DMS153 (cell line): ENCODE measurements around the gene PRXL2A.
A peak's percentile ranks its signal among the peaks of the same experiment; 100 is the strongest.
"Not testable (repeated sequence)": the region's sequence is repeated elsewhere in the genome, so short reads cannot be mapped to it uniquely, and the experiment has no call there.

ENCODE experiments used
- DNase-seq: peaks from one replicate; lab custom pipeline; 2025; lab: John Stamatoyannopoulos, UW

Gene PRXL2A, protein sequence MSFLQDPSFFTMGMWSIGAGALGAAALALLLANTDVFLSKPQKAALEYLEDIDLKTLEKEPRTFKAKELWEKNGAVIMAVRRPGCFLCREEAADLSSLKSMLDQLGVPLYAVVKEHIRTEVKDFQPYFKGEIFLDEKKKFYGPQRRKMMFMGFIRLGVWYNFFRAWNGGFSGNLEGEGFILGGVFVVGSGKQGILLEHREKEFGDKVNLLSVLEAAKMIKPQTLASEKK

DNA sequence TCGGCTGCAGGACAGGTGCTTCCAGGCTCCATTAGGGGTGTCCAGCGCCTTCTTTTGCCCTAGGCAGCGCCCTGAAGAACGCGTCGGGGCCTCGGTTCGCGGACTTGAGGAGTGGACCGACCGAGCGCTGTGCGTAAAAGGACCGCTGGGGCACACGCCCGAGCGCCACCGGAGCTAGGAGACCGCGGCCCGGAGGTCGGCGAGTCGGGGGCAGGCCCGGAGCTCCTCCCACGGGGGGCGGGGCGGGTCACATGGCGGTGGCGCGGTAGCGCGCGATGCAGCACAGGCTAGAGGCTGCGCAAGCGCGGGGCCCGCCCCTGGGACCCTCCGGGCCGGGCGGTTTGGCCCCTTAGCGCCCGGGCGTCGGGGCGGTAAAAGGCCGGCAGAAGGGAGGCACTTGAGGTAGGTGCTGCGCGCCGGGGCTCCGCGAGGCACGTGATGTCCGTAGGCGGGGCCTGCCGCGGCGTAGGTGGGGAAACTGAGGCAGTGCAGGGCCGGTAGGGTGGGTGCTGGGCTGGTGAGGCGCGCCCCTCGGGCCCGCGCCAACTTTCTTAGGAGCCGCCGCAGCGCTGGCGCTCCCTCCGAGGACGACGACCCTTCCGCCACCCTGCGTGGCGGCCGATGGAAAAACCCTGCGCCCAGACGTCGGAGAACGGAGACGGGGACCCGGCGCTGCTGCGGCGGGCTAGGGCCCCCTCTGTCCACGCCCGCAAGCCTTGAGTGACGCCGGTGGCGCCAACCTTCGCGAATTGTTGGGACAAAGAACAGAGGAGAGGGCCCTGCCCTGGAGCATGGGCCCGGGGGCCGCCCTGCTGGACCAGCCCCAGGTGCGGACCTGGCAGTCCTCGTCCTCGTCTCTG, at the start of gene PRXL2A:
TSS of gene PRXL2A (plus strand) at position 310 of the 860 bp plus-strand sequence. CDS start 11,917 bp downstream, outside the sequence.
- peak; percentile 60 for DNase-seq

GRCh38 chr10:80358925-80359324, 49.4 kb upstream of the PRXL2A start:
- not testable (repeated sequence) for DNase-seq

DNA sequence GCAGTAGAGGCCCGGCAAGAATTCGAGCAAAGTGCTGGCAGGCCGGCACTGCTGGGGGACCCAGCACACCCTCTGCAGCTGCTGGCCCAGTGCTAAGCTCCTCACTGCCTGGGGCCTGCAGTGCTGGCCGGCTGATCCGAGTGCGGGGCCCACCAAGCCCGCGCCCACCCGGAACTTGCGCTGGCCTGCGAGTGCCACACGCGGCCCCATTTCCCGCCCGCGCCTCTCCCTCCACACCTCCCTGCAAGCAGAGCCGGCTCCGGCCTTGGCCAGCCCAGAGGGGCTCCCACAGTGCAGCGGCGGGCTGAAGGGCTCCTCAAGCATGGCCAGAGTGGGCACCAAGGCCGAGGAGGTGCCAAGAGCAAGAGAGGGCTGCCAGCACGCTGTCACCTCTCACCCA, 48.7 kb upstream of the PRXL2A start:
- DNase-seq = no peak

DNA sequence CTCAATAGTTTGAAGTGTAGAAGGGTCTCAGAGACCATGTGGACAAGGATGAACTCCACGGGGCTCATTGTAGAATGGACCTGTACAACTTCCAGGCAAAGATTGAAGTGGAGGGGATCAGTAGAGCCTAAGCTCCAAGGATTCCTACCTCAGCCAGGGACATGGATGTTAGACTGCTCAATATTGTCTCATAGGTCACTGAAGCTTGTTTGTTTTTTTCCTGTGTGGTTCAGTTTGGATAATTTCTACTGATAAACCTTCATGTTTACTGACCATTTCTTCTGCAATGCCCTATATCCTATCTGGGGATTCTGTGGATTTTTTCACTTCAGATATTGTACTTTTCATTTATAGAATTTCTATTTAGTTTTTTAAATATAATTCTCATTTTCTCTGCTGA, 42.8 kb upstream of the PRXL2A start:
- no peak for DNase-seq

- no peak for DNase-seq
Observed at GRCh38 chr10:80371467-80371866, 36.9 kb upstream of the PRXL2A start.

DNA sequence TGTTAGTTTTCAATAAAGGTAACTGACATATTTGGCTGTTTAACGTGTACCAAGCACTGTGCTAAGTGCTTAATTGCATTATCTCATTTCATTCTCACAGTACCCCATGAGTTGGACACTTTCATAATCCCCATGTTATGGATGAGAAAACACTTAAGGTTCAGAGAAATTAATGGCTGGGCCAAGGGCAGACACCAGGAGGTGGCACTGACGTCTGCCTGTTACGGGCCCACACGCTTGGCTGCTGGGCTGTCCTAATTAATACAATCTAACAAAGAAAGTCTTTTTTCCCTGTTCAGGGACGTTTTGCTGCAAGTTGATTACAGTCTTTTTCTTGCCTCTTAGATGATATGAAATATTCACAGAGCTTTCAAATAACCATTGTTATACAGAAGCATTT, 35.7 kb upstream of the PRXL2A start:
- no peak for DNase-seq

- no peak for DNase-seq
Observed at GRCh38 chr10:80373502-80373901, 34.8 kb upstream of the PRXL2A start.

- no peak for DNase-seq
Observed at GRCh38 chr10:80379701-80380100, 28.6 kb upstream of the PRXL2A start.

- no peak for DNase-seq
Observed at GRCh38 chr10:80380185-80380584, 28.2 kb upstream of the PRXL2A start.

DNA sequence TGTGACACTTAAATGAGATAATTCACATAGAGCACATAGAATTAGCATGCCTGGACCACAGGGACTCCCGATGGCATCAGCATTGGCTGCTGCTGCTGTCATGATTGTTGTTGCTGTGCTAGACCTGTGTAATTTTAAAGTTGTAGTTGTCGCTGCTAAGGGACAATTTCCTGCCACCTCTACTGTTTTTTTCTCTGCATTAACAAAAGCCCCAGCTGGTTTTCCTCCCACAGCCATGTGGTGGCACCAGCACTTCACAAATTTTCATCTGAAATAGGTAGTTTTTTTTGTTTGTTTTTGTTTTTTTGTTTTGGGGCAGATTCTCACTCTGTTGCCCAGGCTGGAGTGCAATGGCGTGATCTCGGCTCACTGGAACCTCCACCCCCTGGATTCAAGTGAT, 25.4 kb upstream of the PRXL2A start:
- DNase-seq = peak; percentile 9

DNA sequence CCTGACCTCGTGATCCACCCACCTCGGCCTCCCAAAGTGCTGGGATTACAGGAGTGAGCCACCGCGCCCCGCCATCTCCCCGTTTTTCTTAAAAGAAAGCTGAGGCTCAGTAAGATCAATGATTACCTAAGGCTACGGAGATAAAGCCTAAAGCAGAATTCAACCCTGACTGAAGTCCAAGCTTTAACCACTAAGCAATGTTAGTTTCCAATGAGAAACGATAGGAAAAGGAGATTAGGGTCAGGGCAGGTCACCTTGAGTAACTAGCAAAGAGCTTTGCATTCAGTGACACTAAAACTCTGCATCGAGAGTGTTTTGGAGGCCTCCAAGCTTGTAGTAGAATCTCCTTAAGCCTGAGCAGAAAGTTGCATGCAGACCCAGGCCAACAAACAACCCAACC, 17.6 kb upstream of the PRXL2A start:
- no peak for DNase-seq

DNA sequence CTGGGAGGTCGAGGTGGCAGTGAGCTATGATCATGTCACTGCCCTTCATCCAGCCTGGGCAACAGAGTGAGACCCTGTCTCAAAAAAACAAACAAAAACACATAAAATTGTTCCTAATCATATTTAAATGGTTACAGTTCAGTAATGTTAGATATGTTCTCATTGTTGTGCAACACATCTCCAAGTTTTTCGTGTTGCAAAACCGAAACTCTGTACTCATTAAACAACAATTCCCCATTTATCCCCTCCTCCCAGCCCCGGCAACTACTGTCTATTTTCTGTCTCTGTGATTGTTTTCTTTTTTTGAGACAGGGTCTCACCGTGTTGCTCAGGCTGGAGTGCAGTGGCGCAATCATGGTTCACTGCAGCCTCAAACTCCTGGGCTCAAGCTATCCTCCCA, 16.1 kb upstream of the PRXL2A start:
- no peak for DNase-seq

- DNase-seq = no peak
Observed at GRCh38 chr10:80394358-80394916, 13.9 kb upstream of the PRXL2A start.

GRCh38 chr10:80397014-80397413, 11.3 kb upstream of the PRXL2A start:
- DNase-seq = no peak

GRCh38 chr10:80400136-80400804, 8.1 kb upstream of the PRXL2A start:
- DNase-seq = no peak

- DNase-seq = no peak
Observed at GRCh38 chr10:80405035-80405434, 3.3 kb upstream of the PRXL2A start.

DNA sequence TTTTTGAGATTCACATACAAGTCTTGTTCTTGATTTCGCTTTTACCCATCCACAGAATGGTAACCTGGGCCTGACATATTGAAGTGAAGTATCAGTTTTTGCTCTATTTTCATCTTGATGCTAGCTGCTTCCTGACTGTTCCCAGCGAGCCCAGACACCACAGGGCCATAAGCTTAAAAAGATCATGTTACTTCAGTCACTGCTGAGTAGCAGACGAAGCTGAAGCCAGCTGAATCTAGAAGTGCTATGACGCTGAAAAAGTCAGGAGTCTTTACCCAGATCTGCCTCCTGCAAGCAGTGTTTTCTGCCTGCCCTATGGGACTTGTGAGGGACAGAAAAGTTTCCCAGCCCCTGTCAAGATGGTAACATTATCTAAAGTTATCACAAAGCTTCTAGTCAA, 2.7 kb upstream of the PRXL2A start:
- no peak for DNase-seq

GRCh38 chr10:80406204-80406603, 2.1 kb upstream of the PRXL2A start:
- DNase-seq = no peak

DNA sequence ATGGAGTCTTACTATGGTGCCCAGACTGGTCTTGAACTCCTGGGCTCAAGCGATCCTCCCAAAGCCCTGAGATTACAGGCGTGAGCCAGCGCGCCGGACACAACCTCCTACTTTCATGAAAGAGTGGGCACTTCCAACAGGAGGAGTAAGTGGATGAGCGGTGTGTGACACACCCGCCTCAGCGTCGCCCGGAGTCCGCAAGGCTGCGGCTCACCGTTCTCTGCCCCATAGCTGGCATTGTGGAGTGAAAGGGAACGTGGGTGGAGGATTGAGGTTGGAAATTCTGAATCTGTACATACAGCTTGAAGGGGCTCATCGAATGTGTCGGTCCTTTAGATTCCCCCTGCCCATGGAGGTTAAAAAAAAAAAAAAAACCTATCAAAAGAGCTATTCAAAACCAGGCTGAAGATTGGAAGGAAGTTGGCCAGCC, 524 bp upstream of the PRXL2A start:
- no peak for DNase-seq

DNA sequence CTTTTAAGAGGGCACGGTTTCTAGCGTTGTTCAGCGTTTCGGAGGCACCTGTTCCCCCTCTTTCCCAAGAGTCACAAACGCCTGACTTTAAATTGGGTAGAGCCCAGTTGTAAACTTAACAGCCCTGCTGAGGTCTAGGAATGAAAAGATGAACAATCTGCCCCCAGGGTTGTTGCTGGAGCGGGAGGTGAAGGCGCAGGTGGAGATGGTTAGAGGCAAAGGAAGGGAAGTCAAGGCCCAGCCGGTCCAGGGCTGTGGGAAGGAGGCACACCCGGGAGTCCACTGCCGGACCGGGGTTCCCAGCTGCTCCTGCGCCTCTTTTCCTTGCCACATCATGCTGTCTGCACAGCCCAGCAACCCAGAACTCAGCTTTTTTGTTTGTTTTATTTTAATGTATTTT, 770 bp downstream of the PRXL2A start:
- DNase-seq = no peak

- no peak for DNase-seq
Observed at GRCh38 chr10:80410122-80410521, 1.8 kb downstream of the PRXL2A start.

DNA sequence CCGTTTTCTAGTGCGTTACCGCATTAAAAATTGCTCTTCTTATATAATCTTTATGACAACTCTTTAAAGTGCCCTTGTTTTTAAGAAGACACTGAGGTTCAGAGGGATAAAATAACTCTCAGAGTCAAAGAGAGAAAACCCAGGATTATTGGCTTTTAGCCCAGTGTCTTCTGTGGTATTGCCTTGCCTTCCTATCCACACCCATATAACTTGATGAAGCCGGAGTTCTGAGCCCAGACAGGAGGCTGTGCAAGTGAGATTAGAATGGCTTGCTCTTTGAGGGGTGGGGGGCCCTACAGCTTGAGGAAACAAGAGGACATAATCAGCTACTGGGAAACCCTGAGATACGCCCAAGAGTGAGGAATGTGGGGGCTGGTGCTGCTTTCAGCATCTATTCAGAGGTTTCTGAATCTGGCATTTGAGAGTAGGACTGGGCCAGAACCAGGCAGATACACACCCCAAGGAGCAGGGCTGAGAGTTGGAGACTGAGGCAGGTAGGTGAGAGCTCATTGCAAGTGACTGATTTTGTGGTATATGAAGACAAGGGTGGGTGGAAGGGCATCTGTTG, 2.3 kb downstream of the PRXL2A start:
- DNase-seq = no peak
